Measurements from ENCODE around the gene HPCAL1. TPM values are rescaled to one million over a fixed set of nuclear protein-coding genes. Genes with fewer than 3 reads are reported as not detected.
A peak's percentile ranks its signal among the peaks of the same experiment; 100 is the strongest.

The HPCAL1 gene
- polyA plus RNA-seq, 3 donors = 82.1 to 99.5 (median 98.0) TPM

GRCh38 chr2:10307561-10308156 is 5.0 kb downstream of the HPCAL1 start:
- TF ChIP-seq, protein P1, sequence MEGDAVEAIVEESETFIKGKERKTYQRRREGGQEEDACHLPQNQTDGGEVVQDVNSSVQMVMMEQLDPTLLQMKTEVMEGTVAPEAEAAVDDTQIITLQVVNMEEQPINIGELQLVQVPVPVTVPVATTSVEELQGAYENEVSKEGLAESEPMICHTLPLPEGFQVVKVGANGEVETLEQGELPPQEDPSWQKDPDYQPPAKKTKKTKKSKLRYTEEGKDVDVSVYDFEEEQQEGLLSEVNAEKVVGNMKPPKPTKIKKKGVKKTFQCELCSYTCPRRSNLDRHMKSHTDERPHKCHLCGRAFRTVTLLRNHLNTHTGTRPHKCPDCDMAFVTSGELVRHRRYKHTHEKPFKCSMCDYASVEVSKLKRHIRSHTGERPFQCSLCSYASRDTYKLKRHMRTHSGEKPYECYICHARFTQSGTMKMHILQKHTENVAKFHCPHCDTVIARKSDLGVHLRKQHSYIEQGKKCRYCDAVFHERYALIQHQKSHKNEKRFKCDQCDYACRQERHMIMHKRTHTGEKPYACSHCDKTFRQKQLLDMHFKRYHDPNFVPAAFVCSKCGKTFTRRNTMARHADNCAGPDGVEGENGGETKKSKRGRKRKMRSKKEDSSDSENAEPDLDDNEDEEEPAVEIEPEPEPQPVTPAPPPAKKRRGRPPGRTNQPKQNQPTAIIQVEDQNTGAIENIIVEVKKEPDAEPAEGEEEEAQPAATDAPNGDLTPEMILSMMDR (IDR thresholded peaks at IDR 0.05) = no peak

DNA sequence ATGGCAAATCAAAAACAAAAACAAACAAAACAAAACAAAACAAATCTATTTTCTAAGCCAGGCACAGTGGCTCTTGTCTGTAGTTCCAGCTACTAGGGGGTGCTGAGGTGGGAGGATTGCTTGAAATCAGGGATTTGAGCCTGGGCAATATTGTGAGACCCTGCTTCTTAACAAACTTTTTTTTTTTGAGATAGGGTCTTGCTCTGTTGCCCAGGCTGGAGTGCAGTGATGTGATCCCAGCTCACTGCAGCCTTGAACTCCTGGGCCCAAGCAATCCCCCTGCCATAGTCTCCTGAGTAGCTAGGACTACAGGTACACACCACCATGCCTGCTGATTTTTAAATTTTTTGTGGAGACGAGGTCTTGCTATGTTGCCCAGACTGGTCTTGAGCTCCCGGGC is 6.2 kb downstream of the HPCAL1 start:
- WGBS (ENCODE audit: insufficient coverage) = 100% methylated on average over 2 of the region's 2 CpGs
- no peak for DNase-seq
- Histone ChIP-seq H3K4me2 (replicated peaks; ENCODE audit: extremely low read depth, low read length, poor library complexity, severe bottlenecking) (no peak overlapping the region), H3K27ac (ENCODE audit: low read depth in 1 of 2, low read length in 2 of 2) (no peak overlapping the region), H3K27me3 (ENCODE audit: control insufficient read depth in 2 of 2, insufficient read depth in 2 of 2, low read length in 2 of 2) (no peaks in the 10 kb centered on the region), H3K4me1 (ENCODE audit: control insufficient read depth in 1 of 2, insufficient read depth in 2 of 2, low read length in 2 of 2) (peaks cover 39 to 44% of the 10 kb centered on the region in 2 donors), H3K9ac (ENCODE audit: insufficient read depth, low read length, poor library complexity, severe bottlenecking) (no peak overlapping the region), H3K36me3 (replicated peaks in 1 of 2; ENCODE audit: control insufficient read depth in 1 of 2, insufficient read depth in 2 of 2, low read length in 2 of 2) (peaks cover 0 to 17% of the 10 kb centered on the region in 2 donors), H2AFZ (ENCODE audit: insufficient read depth, low read depth, low read length, poor library complexity, severe bottlenecking) (no peak overlapping the region), H4K20me1 (ENCODE audit: insufficient read depth, low read length) (peaks cover 100% of the 10 kb centered on the region), H3K4me3 (replicated peaks in 1 of 3; ENCODE audit: low read depth in 2 of 3, low read length in 3 of 3) (no peak overlapping the region), H3K9me3 (replicated peaks in 1 of 2; ENCODE audit: control insufficient read depth in 1 of 2, insufficient read depth in 1 of 2, low read length in 2 of 2) (no peaks in the 10 kb centered on the region), H3K79me2 (ENCODE audit: insufficient read depth, low read length) (peaks cover 100% of the 10 kb centered on the region)
- intact Hi-C loops (cut with micrococcal nuclease) = loop anchor here (5.0 to 10.0 kb wide), 2 partner anchors 37 to 184 kb away; partner anchors contain the start of gene RRM2 (in 1 of the 2)
- Mint-ChIP-seq H3K4me3 (no peak overlapping the region), H3K9me3 (peaks cover 0 to 5% (median 0%) of the 10 kb centered on the region in 7 donors), H3K36me3 (peaks cover 12 to 32% of the 10 kb centered on the region in 2 donors), H3K27me3 (ENCODE audit: low read depth in 3 of 3) (peaks cover 0 to 7% (median 5%) of the 10 kb centered on the region in 3 donors), H3K4me1 (peaks cover 55% of the 10 kb centered on the region), H3K27ac (no peak overlapping the region)
- TF ChIP-seq, protein P1 (IDR thresholded peaks at IDR 0.05) = no peak

More at GRCh38 chr2:10307561-10308156, 5.0 kb downstream of the HPCAL1 start:
- Mint-ChIP-seq H3K4me3 (peak overlapping the region; percentile 53 to 76), H3K27me3 (ENCODE audit: low read depth in 3 of 3) (peaks cover 0 to 7% (median 5%) of the 10 kb centered on the region in 3 donors), H3K36me3 (peaks cover 12 to 32% of the 10 kb centered on the region in 2 donors), H3K27ac (peak overlapping the region in 6 of 7 donors; percentile 15 to 77 (median 54)), H3K4me1 (peaks cover 53% of the 10 kb centered on the region), H3K9me3 (peaks cover 0 to 5% (median 0%) of the 10 kb centered on the region in 7 donors)
- H3K4me3 ChIP-seq (replicated peaks in 1 of 3; ENCODE audit: low read depth in 2 of 3, low read length in 3 of 3) = peak overlapping the region in 1 of 3 experiments; percentile 35
- peak overlapping the region; percentile 52 for H3K4me2 ChIP-seq (replicated peaks; ENCODE audit: extremely low read depth, low read length, poor library complexity, severe bottlenecking)
- H2AFZ ChIP-seq (ENCODE audit: insufficient read depth, low read depth, low read length, poor library complexity, severe bottlenecking) = no peak overlapping the region
- peaks cover 100% of the 10 kb centered on the region for H3K79me2 ChIP-seq (ENCODE audit: insufficient read depth, low read length)
- WGBS (ENCODE audit: insufficient coverage) = 0% methylated on average over 4 of the region's 7 CpGs
- intact Hi-C loops (cut with micrococcal nuclease) = loop anchor here (2.0 to 10.0 kb wide), 3 partner anchors 35 to 183 kb away; partner anchors contain the start of gene RRM2 (in 1 of the 2)
- DNase-seq = peak in 2 of 3 donors; percentile 39 to 44
- no peak overlapping the region for H3K27ac ChIP-seq (ENCODE audit: low read depth in 1 of 2, low read length in 2 of 2)
- H4K20me1 ChIP-seq (ENCODE audit: insufficient read depth, low read length) = peaks cover 98% of the 10 kb centered on the region
- H3K9me3 ChIP-seq (replicated peaks in 1 of 2; ENCODE audit: control insufficient read depth in 1 of 2, insufficient read depth in 1 of 2, low read length in 2 of 2) = no peaks in the 10 kb centered on the region
- H3K9ac ChIP-seq (ENCODE audit: insufficient read depth, low read length, poor library complexity, severe bottlenecking) = no peak overlapping the region
- H3K36me3 ChIP-seq (replicated peaks in 1 of 2; ENCODE audit: control insufficient read depth in 1 of 2, insufficient read depth in 2 of 2, low read length in 2 of 2) = peaks cover 0 to 14% of the 10 kb centered on the region in 2 donors
- peaks cover 39 to 53% of the 10 kb centered on the region in 2 donors for H3K4me1 ChIP-seq (ENCODE audit: control insufficient read depth in 1 of 2, insufficient read depth in 2 of 2, low read length in 2 of 2)
- no peaks in the 10 kb centered on the region for H3K27me3 ChIP-seq (ENCODE audit: control insufficient read depth in 2 of 2, insufficient read depth in 2 of 2, low read length in 2 of 2)
